ENCODE data around the gene GDAP1L1.

The GDAP1L1 gene

DNA sequence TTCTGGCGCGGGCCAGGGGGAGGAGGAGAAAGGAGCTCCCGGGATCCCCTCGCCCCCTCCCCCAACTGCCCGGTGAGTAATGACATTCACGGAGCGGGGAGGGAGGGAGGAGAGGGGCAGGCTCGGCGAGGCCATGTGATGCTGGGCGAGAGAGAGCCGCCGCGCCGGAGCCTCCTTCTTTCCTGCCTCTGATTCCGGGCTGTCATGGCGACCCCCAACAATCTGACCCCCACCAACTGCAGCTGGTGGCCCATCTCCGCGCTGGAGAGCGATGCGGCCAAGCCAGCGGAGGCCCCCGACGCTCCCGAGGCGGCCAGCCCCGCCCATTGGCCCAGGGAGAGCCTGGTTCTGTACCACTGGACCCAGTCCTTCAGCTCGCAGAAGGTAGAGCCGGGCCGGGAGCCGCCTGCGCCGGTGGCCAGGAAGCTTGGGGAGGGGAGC is at the start of gene GDAP1L1:
TSS of gene GDAP1L1 (plus strand) at position 178 of the 441 bp plus-strand sequence. CDS start at position 205, 27 bp downstream.
- peak; percentile 25 for DNase-seq

DNA sequence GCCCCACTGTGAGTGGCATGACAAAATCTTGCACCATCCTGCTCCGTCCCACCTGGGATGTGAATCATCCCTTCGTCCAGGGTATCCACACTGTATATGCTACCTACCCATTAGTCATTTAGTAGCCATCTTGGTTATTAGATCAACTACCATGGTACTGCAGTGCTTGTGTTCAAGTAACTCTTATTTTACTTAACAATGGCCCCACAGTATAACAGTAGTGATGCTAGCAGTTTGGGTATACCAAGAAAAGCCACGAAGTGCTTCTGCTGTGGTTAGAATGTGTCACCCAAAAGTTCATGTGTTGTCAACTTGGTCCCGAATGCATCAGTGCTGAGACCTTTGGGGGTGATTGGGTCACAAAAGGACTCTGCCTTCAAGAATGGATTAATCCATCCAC is 48.2 kb upstream of the GDAP1L1 start:
- no peak for DNase-seq

DNA sequence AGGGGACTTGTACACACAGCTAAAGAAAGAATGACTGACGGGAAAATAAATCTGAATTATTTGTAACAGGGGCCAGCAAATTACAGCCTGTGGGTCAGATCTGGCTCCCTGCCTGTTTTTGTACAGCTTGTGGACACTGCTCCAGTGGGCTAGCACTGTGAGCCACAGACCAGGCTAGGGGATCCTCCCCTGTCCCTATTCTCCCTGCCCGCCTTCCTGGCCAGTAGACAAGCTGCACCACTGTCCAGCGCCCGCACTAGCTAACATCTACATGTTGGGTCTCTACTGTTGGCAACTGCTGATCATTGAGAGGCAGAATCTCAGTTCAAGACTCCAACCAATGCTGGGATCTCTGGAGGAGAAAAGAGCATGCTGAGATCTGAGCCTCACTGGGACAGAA is 47.2 kb upstream of the GDAP1L1 start:
- DNase-seq = no peak

DNA sequence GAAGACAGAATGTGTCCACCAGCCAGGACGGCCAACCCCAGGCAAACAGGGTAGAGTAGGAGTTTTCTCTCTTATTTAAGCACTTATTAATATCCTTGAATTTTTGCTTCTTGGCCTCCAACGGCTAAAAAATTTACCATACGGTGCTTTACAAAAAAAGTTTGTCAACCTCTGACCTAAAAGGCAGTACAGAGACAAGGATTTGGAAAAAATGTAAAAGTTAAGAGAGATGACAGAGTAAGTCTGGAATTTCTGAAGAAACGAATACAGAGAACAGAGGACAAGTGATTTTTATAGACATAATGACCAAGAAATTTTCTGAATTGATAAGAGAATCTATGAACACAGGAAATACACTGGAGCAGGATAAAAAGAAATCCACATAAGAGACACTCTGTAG is 46.7 kb upstream of the GDAP1L1 start:
- no peak for DNase-seq

DNA sequence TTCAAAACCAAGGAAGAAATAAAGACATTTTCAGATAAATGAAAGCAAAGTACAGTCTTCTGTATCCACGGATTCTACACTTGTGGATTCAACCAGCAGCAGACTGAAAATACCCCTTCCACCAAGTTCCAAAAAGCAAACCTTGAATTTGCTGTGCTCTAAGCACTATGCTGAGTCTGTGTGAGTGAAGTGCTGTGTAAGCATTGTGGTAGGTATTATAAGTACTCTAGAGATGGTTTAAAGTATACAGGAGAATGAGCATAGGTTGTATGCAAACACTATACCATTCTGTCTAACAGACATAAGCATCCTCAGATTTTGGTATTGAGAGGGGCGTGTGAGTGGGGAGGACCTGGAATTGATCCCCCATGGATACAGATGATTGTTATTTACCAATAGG is 46.1 kb upstream of the GDAP1L1 start:
- no peak for DNase-seq

DNA sequence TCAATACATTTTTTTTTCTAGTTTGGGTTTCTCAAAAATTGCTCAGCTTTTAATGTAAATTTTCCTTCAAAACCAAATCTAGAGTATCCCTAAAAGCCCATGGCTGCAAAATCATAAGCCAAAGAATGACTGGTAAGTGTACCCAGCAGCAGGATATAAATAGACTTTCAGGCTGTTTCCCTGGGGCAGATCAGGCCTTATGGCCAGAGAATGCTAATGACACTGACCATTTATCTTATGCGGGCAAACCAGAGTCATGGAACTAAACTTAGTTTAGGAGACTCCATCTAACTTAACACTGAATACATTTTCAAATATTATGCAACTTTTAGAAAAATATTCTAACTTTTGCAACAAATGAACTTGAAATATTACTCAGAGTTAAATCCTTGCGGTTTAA is 43.9 kb upstream of the GDAP1L1 start:
- no peak for DNase-seq

DNA sequence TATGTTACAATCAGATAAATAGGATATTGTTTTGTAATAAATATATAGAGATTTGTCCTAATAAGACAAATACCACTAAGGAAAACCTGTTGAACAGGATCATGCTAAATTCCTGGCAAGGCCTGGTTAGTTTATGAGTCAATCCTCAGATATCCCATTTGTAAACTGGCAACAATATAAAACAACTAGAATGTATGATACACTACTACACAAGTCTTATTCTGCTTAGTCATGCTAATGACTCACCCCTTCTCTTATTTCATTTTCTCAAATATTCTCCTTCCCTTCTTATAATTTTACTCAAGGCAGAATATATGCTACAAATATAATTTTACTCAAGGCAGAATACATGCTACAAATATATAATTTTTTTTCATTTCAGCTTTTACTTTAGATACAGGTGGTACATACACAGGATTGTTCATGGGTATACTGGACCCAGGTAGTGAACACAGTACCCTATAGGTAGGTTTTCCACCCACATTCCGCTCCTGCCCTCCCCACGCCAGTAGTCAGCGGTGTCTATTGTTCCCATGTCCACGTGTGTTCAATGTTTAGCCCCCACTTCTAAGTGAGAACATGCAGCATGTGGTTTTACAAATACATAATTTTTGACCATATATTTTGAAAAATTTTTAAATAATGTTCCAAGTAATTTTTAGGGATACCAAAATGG is 42.8 kb upstream of the GDAP1L1 start:
- no peak for DNase-seq

DNA sequence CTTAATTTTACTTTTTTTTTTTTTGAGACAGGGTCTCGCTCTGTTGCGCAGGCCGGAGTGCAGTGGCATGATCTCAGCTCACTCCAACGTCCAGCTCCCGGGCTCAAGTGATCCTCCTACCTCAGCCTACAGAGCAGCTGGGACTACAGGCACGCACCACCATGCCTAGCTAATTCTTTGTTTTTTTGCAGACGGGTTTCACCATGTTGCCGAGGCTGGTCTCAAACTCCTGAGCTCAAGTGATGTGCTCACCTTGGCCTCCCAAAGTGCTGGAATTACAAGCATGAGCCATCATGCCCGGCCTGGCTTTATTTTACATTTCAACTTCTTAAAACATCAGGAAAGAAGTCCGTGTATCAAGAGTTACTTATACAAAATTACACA is 42.3 kb upstream of the GDAP1L1 start:
- DNase-seq = no peak

DNA sequence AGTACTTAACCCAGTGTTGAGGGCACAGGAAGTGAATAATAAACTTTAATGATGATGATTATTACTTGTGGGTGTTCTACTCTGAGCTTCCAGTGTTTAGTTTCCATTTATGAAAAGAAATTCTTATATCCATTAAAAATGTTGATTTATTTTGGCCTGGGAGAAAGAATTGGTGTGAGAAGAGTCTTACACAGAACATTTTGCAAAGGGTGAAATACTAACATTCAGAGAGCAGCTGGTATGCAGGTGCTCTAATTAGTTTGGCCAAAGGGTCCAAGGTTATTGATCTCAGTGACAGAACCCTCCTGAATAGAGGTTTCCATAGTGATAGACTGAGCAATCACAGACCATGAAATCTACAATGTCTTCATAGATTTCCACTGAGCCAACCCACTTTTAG is 41.0 kb upstream of the GDAP1L1 start:
- no peak for DNase-seq

DNA sequence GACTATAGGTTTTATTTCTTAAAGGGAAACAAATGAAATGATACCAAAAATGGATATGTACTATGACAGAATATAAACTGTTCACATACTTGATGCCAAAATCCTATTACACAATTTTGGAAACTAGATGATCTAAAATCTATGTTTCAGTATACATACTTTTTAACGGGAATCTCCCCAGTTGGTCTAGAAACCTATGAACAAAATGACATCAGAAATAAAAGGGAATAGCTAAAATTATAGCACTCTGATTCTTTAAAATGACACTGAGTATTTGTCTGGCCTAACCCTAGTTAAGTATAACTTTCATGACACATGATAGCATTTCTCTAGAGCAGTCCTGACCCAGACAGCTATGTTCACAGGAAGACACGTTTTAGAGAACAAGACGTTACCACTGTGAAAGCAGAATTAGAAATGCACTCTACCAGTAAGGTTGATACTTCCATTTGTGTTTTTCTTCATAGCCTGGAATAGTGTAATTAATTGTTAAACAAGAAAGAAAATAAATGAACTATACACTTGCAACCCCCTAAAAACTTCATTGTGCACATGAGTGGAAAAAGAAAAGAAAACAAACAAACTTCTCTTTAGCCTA is 39.9 kb upstream of the GDAP1L1 start:
- DNase-seq = no peak

DNA sequence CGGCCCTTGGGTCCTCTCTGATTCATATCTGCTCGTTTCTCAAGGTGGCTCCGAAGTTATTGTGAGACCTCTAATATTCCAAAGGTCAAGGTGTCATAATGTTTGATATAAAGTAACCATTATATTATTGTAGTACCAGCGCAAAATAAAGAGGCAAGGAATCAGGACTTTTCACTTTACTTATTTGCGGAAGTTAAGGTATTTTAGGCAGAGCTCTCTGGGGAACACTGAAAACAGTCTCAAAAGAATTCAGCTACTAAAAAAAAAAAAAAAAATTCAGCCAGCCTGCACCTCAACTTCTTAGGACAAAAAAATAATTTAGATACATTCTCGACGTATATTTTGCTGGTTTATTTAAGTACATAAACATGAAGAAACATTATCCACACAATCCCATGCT is 38.9 kb upstream of the GDAP1L1 start:
- DNase-seq = no peak

DNA sequence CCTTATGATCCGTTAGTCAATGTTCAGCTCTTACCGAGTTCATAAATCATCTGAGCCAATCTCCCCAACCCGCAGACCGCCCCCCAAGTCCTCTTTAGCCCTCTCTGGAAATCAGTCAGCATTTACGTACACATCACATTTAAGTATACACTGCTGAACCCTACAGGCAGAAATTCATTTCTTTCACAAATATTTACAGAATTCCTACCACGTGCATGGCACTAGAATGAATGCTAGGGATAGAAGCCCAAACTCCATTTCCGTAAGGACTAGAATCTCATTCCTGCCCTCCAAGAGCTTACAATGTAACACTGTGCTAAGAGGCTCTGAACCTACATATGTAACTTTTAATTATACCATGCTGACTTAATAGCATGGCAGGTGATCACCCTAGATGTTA is 38.3 kb upstream of the GDAP1L1 start:
- DNase-seq = no peak

DNA sequence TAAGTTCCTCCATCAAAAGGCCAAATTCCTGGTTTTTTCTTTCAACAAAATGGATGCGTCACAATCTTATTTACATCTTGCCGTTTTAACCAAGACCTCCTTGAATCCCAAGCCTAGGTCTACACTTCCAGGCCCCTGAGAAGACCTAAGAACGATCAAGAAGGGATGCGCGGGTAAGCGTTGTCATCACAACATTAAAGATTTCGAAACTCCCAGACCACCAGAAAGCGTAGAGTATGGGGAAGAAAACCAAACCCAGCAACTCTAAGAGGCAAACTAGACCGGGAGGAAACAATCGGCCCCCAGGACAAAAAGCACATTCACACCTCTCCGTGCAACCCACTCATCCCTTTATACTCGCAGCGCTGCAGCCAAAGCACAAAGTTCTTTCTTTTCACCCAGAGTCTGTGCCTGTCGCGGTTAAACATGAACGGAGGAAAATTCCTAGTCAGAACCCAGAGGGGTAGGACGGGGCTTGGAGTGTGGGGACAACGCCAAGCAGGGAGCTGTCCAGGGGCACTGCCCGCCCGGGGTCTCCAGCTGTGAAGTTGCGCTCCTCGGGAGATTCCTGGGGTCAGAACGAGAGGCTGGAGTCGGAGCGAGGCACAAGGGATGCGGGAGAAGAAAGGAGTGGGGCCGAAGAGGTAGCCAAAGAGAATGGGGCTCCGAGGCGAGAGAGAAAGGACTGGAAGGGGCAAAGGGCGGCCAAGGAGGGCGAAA is 37.3 kb upstream of the GDAP1L1 start:
- no peak for DNase-seq

DNA sequence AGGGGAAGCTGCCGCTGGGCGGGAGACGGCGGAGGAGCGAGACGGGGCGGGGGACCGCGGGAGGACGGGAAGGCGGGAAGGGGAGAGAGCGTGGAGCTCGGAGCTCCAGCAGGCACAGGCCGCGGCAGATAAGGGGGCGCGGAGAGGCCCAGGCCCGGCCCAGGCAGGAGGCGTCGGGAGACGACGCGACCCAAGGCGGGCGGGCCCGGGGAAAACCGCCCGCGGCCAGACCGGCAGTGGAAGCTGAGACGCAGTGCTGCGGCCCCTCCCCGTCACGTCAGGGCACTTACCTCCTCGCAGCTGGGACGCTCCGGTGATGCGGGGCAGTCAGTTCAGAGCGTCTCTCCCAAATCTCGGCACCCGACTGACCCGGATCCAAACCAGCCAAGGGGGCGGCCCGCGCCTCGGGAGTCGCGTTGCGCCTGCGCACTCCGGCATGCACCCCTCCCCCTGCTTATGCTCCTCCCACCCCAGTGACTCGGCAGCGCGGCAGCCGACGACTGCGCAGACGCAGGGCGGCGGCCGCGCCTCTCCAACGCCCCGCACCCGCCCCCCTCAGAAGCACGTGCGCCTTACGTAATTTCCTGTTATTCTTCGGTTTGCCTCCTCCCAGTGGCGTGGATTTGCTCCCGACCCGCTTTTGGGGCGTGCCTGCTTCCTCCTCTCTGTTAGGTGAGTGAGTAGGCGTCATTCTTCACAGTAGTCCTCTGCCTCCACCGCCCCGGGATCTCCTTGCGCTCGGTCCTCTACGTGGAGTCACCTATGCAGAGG is 36.5 kb upstream of the GDAP1L1 start, which contains the start of gene OSER1:
TSS of gene OSER1 (minus strand) at position 366 of the 771 bp plus-strand sequence. CDS start 3,814 bp downstream, outside the sequence.
- peak; percentile 96 for DNase-seq

DNA sequence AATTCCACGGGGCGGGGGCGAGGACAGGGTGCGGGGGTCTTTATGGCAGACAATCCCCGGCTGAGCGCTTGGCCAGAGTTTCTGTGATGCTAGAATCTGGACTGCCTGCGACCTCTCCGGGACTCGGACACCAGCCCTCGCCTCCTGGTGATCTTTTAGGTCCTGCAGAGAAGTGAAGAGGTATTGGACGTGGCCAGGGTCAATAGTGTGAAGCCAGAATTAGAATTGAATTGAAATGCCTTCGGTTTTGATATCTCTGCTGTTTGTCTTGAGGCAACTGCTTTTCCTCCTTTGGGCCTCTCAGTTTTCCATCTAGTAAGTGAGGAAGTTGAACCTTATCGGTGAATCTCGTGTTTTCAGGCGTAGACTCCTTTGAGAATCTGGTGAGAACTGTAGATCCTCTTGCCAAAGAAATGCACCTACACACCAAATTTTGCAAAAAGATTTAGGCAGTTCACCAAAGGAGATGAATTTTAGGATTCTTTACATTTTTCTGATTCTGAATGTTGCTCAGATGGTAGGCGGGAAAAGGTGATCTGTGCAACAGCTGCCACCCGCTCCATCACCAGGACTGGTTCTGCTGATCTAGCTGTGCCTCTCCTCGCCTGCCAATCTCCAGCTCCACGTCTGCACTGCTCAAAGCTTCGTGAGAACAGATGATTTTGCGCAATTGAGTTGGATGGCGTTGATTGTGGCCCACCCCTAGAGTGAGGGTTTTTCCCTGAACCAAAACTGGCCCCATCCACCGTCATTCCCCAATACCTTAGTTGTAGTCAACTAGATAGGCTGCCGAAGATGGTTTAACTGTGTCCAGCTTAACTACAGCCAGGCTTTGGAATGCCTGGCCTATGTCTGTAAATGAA is 35.7 kb upstream of the GDAP1L1 start:
- no peak for DNase-seq

DNA sequence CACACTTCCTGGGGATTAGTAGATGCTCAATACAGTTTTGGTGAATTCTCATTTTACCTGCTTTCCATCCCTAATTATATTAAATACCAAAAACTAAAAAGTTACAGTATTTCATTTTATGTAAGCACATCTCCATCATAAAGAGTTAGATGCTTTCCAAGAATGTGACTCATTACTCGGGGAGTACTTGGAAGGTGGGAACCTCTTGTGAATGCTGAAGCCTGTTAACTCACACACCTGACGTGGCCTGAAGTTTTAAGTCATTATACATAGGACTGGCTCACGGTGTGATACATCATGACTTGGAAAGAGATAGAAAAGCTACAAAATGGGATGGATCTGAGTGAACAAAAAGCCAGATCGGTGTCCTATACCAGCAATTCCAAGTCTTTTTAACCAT is 34.3 kb upstream of the GDAP1L1 start:
- DNase-seq = no peak

DNA sequence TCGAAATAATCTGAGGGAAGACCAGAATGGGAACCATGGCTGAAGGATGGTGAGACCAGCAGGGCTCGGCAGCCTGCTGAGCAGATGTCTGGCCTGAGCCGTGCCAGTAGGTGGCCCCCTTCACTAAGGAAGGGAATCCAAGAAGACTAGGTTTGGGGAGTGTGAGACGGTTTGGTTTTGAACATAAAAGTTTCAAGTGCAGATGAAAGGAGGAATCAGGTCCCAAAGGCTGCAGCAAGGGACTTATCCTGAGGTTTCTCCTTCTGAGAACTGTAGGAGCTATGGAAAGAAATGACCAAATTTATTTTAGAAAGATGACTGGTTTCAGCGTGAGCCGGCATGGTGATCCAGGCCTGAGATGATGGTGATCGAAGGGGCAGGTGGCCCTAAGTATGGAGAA is 32.0 kb upstream of the GDAP1L1 start:
- DNase-seq = peak; percentile 34

DNA sequence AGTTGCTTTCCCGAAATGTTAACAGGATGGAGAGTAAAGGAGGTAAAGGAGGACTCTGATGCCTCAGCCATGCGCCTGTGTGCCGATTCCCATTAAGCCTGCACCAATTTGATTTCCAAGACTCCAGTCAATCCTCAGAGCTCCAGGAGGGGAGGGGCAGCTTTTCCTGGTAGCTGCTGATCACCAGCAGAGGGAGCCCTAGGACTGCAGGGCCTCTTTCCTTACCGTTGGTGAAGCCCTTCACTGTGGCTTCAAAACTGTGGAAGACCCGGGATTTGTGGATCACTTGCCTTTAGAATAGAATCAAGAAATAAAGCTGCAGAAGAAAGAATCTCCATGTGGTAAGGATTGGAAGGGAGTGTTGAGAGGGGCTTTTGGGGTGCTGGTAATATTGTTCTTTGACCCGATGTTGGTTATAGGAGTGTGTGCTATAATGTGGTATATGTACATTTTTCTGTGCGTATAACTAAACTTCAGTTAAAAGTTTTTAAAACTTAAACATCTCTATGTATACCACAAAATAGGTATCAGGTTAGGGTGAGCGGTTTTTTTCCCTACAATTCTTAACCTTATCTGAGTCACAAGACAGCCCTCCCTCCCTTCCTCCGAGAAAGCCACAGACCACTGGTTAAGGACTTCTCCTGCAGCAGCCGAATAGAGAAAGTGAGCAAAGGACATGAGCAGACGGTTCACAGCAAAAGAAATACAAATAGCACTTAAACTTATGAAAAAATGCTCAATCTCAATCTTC is 29.6 kb upstream of the GDAP1L1 start:
- peak; percentile 54 for DNase-seq

DNA sequence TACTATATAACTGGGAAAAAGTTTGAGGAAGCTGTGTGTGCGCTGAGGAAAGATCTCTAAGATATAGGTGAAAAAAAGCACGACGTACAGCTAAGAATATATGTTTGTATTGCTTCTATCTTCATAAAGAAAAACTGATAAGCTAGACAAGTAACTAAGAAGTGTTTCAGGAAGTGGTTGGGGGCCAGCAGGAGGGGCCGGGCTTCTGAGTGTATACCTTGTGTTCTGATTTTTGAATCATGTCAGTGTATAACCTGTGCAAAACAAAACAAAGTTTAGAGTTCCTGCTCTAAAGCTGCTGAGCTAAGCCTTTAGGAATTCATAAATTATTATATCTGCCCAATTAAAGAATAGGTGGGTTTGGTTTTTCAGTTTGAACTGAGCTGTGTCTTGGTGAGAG is 28.7 kb upstream of the GDAP1L1 start:
- DNase-seq = no peak

DNA sequence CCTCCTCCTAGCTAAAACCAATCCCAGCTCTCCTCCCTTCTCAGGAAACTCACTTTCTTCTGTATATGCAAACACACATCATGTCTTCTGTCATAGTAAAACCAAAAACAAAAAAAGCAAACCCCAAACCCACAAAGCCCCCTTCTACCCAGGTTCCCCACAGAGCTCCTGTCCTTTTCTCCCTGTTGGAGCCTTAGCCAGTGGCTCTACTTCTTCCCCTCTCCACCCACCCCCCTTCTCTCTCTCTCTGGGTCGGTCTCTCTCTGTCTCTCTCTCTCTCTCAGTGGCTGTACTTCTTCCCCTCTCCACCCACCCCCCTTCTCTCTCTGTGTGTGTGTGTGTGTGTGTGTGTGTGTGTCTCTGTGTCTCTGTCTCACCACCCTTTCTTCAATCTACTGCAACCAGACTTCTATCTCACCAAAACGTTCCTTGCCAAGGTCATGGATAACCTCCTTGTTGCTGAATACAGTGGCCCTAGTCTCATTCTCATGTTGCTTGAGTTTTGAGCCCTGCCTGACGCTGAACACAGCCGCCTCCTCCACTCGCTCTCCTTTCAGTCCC is 27.9 kb upstream of the GDAP1L1 start:
- no peak for DNase-seq

DNA sequence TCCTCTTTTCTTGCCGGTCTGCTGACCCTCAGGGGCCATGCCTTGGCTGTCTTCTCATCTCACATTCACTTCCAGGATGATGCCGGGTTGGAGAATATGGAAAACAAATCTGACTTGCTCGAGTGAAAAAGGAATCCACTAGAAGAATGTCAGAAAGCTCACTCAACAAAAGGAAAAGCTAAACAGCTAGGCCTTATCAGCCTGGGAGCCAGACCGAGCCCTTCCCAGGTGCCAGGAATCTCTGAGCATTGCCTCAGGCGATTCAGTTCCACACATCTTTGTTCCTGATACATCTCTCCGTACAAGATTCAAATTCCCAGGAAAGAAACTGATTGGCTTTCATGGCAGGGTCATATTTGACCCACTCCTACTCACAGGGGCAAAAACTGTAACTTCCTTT is 27.3 kb upstream of the GDAP1L1 start:
- DNase-seq = no peak

Measured in NCI-H1436 (cell line).